GM21737 (cell line): ENCODE data around the gene VPS36.
"Not testable (repeated sequence)": the region's sequence is repeated elsewhere in the genome, so short reads cannot be mapped to it uniquely, and the experiment has no call there.

Source experiments
- ATAC-seq: cut with Tn5 transposase; IDR thresholded peaks from one replicate; pipeline ENCODE4 v1.9.1; 2021; ENCODE audit warnings: mild to moderate bottlenecking, moderate library complexity; ENCODE audit not compliant: unreplicated experiment

Gene VPS36

DNA sequence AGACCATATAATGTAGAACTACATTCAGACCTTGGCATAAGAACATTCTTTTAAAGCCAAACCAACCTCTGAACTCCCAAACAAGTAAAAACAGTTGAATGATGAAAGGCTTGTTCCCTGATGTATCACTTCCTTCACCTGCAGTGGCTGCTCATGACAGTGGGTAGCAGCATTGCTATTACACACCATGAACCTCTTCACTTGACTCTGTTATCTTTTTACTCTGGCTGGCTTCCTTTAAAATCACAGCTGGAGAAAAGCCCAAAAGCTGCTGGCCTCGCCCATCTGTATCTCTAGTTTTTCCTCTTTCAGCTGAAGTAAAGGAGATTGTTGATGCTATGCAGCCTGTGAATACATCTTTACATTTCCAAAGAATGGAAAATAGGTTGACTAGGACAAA, 67.1 kb downstream of the VPS36 start:
- ATAC-seq: no peak

DNA sequence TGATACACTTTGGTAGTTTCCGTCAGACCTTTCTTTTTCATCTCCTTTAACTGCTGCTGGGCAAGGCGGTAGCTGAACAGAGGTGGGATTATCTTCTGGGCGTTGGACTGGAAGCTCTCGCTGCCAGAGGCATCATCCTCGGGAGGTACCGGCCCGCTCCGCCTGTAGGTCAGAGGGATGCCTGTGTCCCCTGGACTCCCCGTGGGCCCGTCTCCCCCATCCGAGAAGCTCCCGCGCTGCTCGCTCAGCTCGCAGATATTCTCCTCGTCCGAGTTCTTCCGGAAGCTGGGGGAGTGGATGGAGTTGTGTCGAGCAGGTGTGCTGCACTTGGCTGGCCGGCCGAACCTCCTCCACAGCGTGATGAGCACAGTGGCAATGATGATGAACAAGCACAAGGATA, 72.1 kb downstream of the VPS36 start:
- ATAC-seq: no peak

DNA sequence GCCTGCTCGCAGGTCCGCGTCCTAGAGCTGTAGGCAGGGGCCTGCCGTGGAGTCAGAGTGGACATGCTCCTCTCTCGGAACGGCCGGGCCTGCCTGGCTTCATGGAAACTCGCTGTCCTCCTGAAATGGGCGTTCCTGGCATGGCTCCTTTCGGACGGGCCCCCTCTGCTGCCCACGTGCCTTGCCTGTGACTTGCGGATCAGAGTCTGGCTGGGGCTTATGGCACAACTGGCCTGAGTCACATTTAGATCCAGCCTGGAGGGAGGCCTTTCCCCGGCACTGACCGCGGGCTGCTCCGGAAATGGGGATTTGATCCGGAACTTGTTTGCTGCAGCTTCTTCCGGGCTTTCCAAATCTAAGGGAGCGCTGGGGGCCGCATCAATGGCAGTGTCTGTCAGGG, 72.5 kb downstream of the VPS36 start:
- ATAC-seq: no peak

DNA sequence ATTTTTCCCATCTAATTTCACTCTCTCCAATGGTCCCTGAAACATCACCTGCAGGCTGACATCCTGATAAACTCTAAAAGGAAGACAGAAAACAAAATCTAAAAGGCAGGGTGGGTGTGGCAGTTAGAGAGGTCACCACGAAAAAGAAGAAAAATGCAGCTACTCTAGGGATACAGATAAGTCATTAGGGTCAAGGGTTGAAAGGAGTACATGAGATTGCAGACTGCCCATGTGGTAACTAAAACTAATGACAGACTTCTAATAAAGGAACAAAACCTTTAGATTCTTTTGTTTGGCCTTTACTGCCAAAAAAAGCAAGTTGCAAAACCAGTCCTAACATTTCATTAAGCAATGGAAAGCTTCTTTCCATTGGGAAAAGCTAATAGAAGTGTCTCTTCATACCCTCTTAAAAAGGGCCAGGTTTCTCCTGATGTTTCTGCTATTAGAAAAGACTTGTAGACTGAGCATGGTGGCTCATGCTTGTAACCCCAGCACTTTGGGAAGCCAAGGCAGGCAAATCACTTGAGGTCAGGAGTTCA, 75.5 kb downstream of the VPS36 start:
- ATAC-seq: no peak

DNA sequence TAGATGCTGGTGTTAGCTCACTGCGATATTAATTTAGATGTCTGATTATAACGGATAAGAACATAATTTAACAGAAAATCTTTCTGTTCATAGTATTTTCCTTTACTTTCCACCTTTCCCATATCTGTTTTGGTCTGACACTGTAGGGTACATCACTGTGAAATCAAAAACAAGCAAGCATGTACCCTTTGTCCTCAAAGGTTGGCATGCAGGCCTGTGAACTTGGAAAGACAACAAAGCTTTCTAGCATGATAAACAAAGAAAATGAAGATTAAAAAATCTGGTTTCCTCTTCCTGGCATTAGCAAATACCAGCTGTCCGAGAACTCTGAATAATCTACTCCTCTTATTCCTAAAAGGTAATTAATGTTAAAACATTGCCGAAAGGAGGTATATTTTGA, 76.0 kb downstream of the VPS36 start:
- no peak for ATAC-seq

DNA sequence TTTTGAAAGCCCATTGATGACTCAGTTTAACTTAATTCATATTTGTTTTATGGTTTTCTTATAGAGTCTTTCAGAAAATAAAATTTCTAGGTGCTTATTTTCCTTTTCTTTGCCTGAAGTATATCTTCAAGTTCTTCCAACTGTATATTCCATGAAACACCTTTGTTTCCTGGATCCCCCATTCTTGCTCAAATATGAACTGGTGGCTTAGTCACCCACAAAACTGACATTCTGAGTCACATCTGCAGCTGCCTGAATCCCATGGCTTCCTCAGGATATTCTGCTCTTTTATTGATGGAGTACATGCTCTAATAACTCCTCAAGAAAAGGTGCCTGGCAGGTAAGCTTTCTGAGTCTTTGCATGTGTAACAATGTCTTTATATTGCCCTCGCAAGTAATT, 77.2 kb downstream of the VPS36 start:
- not testable (repeated sequence) for ATAC-seq

DNA sequence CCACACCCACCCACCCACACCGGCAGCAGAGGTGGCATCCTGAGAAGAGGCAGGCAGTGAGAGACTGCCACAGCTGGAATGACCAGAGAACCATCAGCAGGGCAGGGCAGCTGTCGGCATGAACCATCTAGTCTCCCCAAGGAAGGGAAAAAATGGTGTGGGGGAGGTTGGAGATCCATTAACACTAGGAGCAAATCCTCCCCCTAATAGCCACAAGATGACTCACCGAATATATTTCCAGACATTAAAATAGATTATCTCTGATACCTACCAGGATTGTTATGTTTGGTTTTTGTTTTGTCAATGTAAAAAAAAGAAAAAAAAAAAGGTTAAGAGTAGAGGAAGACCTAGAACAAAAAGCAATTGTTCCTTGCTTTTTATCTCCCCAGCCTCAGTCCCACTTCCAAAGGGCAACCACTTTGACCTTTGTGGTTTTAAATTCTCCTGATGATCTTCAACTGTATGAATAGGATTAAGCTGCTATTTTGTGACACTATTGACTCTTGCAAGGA, 78.6 kb downstream of the VPS36 start:
- no peak for ATAC-seq

DNA sequence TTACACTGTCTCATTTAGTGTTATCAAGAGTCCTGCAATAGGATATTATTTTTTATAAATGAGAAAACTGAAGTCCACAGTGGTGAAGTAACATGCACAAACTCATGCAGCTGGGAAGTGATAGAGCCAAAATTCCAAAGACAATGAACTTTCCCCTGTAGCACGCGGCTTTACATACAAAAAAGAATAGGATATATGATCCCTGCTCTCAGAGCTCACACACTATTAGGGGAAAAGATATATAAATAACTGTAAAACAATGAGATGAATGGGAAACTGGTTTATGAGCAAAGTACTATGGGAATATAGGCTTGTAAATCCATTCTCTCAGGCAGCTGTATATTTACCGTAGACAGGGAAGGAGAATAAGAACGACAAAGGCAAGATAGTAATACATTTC, 84.1 kb downstream of the VPS36 start:
- ATAC-seq: no peak
